PC-3 (cell line): ENCODE measurements around the gene FAM120B. TPM values are rescaled to one million over a fixed set of nuclear protein-coding genes. Genes with fewer than 3 reads are reported as not detected.

Experiments used
- ATAC-seq: fragments of 200-7000 bp; cut with Tn5 transposase; 2 replicates; pipeline ENCODE4 v1.9.1; 2020; ENCODE audit warnings: mild to moderate bottlenecking, moderate library complexity
- BruUV-seq: library from RNA; stranded (reverse); fragments of 400-500 nt; replicated peaks from 2 replicates; lab custom pipeline; 2021; lab: Mats Ljungman, UMichigan
- CTCF ChIA-PET: fragments of 300-600 bp; sonication (Branson Sonifier 250); formaldehyde crosslinking; loops from one replicate; lab custom pipeline; 2022; ENCODE audit warnings: antibody characterized with exemption; lab: Charles Lee
- POLR2A ChIA-PET: fragments of 300-600 bp; sonication (Branson Sonifier 250); formaldehyde crosslinking; loops from one replicate; lab custom pipeline; 2022; ENCODE audit warnings: antibody characterized with exemption; ENCODE audit not compliant: unreplicated experiment; lab: Charles Lee
- DNase-seq: peaks from one replicate; pipeline ENCODE4 v3.0.0-alpha.2; 2015
- H2AFZ ChIP-seq: fragments of 300-600 bp; sonication (generic); 2 replicates; pipeline ENCODE4 v1.6.0; 2016; ENCODE audit warnings: antibody characterized with exemption, low read length
- H3F3A ChIP-seq: fragments of 300-600 bp; sonication (generic); one replicate; pipeline ENCODE4 v1.6.0; 2017; ENCODE audit warnings: antibody characterized with exemption, low read length, control low read depth, mild to moderate bottlenecking; ENCODE audit not compliant: unreplicated experiment
- H3K27ac ChIP-seq: fragments of 300-600 bp; sonication (generic); 2 replicates; pipeline ENCODE4 v1.5.1; 2016; ENCODE audit warnings: mild to moderate bottlenecking, low read length
- H3K27me3 ChIP-seq: fragments of 300-600 bp; sonication (generic); 2 replicates; pipeline ENCODE4 v1.6.1; 2016; ENCODE audit warnings: low read length, mixed read lengths
- H3K36me3 ChIP-seq: fragments of 300-600 bp; sonication (generic); 2 replicates; pipeline ENCODE4 v1.6.1; 2016; ENCODE audit warnings: low read depth, mixed run types, low read length, mixed read lengths
- H3K4me1 ChIP-seq: fragments of 300-600 bp; sonication (generic); 2 replicates; pipeline ENCODE4 v1.5.1; 2016; ENCODE audit warnings: low read length; ENCODE audit not compliant: insufficient read depth
- H3K4me2 ChIP-seq: fragments of 300-600 bp; sonication (generic); 2 replicates; pipeline ENCODE4 v1.6.0; 2016; ENCODE audit warnings: low read length
- H3K4me3 ChIP-seq: fragments of 300-600 bp; sonication (generic); 2 replicates; pipeline ENCODE4 v1.5.1; 2016; ENCODE audit warnings: mild to moderate bottlenecking, low read length, mixed read lengths
- H3K79me2 ChIP-seq: fragments of 300-600 bp; sonication (generic); 2 replicates; pipeline ENCODE4 v1.6.1; 2017; ENCODE audit warnings: low read length, mixed read lengths
- H3K9ac ChIP-seq: fragments of 300-600 bp; sonication (generic); 2 replicates; pipeline ENCODE4 v1.6.0; 2016; ENCODE audit warnings: mild to moderate bottlenecking, low read length
- H3K9me2 ChIP-seq: fragments of 300-600 bp; sonication (generic); replicated peaks from 2 replicates; pipeline ENCODE4 v1.6.1; 2016; ENCODE audit warnings: mixed run types, low read length, mixed read lengths
- H3K9me3 ChIP-seq: fragments of 300-600 bp; sonication (generic); 2 replicates; pipeline ENCODE4 v1.6.1; 2016; ENCODE audit warnings: low read length, mixed read lengths
- H4K20me1 ChIP-seq: fragments of 300-600 bp; sonication (generic); 2 replicates; pipeline ENCODE4 v1.6.1; 2016; ENCODE audit warnings: low read length, mixed read lengths
- EZH2 ChIP-seq: fragments of 300-600 bp; sonication (generic); IDR thresholded peaks from one replicate; pipeline ENCODE4 v1.6.1; 2017; ENCODE audit warnings: antibody characterized with exemption, mild to moderate bottlenecking, low read length; ENCODE audit not compliant: unreplicated experiment
- EZH2phosphoT487 ChIP-seq: fragments of 300-600 bp; sonication (generic); IDR thresholded peaks from 2 replicates; pipeline ENCODE4 v1.6.1; 2018; ENCODE audit warnings: mild to moderate bottlenecking, antibody characterized with exemption, low read length, borderline replicate concordance
- intact Hi-C: fragments of 100-400 bp; cut with micrococcal nuclease; formaldehyde crosslinking; loops from 2 replicates; pipeline ENCODE4 v1.9.0; 2023
- total RNA-seq: library from RNA; depleted of rRNA; stranded (reverse); fragments of >200 nt; gene quantifications from 2 replicates; pipeline ENCODE4 v1.2.3, GENCODE V29; 2014
- TF ChIP-seq, protein P1 (sequence below): fragments of 300-600 bp; sonication (generic); conservative IDR thresholded peaks from 2 replicates; pipeline ENCODE4 v1.5.1; 2017; ENCODE audit warnings: antibody characterized with exemption, low read depth, mild to moderate bottlenecking, low read length

The FAM120B gene
- total RNA-seq, 1 experiment from 2014 or later, result 8.7 TPM

DNA sequence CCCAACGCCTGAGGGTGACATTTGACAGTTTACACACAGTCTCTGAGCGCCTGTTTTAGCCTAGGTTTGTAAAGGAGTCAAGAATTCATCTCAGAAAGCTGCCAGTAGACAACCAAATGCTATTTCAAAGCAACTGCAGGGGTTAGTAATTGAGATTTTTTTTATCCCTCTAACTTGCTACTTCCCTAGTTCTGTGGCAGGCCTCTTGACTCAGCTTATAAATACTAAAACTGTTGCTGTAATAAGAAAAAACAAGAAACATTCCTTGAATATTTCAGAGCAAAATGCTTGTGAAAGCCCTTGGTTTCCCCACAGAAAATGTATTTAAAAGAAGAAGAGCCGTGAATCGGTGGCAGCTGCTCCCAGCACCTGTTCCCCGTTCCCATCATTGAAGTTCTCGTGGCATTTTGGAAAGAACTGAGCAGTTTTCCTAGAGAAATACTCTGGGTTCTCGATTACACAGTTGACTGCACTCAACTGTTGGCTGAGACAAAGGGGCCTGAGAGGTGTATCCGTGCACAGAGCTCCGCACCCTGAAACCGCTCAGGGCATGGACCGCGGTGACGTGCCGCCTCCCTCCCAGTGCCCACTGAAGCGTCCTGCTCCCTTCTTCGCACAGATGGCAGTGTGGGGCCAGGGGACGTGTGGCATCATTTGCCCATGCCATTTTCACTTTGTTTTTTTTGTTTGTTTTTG, 36.6 kb upstream of the FAM120B start:
- H3K4me1 ChIP-seq, result peaks cover 10% of the 10 kb centered on the region
- intact Hi-C loops, result no loop called here

DNA sequence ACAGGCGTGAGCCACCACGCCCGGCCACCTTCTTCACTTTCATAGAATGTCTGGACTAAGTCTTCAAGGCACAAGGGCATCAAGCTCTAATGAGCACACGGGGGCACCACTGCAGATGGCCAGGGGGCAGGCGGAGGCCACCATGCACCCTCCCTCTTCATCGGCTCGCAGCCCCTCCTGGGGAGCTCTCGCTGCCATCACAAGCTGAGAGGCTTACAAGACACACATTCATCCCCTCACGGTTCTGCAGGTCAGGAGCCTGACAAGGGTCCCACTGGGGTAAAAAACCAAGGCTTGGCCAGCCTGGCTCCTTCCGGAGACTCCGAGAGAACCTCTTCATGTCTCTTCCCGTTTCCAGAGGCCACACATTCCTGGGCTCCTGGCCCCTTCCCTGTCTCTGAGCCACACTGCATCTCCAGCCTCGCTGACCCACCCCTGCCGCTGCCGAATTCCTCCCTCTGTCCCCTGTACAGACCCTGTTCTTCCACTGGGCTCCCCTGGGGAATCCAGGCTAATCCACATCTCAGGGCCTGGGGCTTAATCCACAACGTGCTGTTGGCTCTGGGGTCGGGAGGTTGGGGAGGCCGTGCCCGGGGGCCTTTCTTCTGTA, 35.5 kb upstream of the FAM120B start:
- CTCF ChIA-PET, result no interaction called here
- no TSS peak for BruUV-seq
- no peaks in the 10 kb centered on the region for H3K36me3 ChIP-seq
- H3K9me3 ChIP-seq, result no peaks in the 10 kb centered on the region
- no peaks in the 10 kb centered on the region for H3K9me2 ChIP-seq
- no peak overlapping the region for H2AFZ ChIP-seq
- intact Hi-C loops, result no loop called here
- H3K79me2 ChIP-seq, result no peaks in the 10 kb centered on the region
- no peaks in the 10 kb centered on the region for H4K20me1 ChIP-seq
- H3K4me3 ChIP-seq, result no peak overlapping the region
- no peak overlapping the region for H3K9ac ChIP-seq
- DNase-seq (no peak), ATAC-seq (no peak)
- H3K4me1 ChIP-seq, result peaks cover under 1% of the 10 kb centered on the region
- no peak overlapping the region for H3K27ac ChIP-seq
- POLR2A ChIA-PET, result no interaction called here
- no peaks in the 10 kb centered on the region for H3F3A ChIP-seq
- no peak overlapping the region for H3K4me2 ChIP-seq
- H3K27me3 ChIP-seq, result no peaks in the 10 kb centered on the region
- TF ChIP-seq, protein P1, sequence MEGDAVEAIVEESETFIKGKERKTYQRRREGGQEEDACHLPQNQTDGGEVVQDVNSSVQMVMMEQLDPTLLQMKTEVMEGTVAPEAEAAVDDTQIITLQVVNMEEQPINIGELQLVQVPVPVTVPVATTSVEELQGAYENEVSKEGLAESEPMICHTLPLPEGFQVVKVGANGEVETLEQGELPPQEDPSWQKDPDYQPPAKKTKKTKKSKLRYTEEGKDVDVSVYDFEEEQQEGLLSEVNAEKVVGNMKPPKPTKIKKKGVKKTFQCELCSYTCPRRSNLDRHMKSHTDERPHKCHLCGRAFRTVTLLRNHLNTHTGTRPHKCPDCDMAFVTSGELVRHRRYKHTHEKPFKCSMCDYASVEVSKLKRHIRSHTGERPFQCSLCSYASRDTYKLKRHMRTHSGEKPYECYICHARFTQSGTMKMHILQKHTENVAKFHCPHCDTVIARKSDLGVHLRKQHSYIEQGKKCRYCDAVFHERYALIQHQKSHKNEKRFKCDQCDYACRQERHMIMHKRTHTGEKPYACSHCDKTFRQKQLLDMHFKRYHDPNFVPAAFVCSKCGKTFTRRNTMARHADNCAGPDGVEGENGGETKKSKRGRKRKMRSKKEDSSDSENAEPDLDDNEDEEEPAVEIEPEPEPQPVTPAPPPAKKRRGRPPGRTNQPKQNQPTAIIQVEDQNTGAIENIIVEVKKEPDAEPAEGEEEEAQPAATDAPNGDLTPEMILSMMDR, result no peak
- TF ChIP-seq EZH2, result no peak
- TF ChIP-seq EZH2phosphoT487, result no peak

More for the DNA sequence above, 36.6 kb upstream of the FAM120B start:
- Histone ChIP-seq H3K9ac (no peak overlapping the region), H3K4me2 (no peak overlapping the region), H3F3A (no peaks in the 10 kb centered on the region), H3K27me3 (no peaks in the 10 kb centered on the region), H3K79me2 (no peaks in the 10 kb centered on the region), H4K20me1 (no peaks in the 10 kb centered on the region), H3K4me3 (no peak overlapping the region), H3K9me3 (no peaks in the 10 kb centered on the region), H3K27ac (no peak overlapping the region), H2AFZ (no peak overlapping the region), H3K36me3 (no peaks in the 10 kb centered on the region), H3K9me2 (no peaks in the 10 kb centered on the region)
- no TSS peak for BruUV-seq
- DNase-seq, result no peak
- POLR2A ChIA-PET, result no interaction called here
- no peak for ATAC-seq
- CTCF ChIA-PET, result no interaction called here
- TF ChIP-seq EZH2phosphoT487 (no peak), EZH2 (no peak)
- TF ChIP-seq, protein P1, result no peak

DNA sequence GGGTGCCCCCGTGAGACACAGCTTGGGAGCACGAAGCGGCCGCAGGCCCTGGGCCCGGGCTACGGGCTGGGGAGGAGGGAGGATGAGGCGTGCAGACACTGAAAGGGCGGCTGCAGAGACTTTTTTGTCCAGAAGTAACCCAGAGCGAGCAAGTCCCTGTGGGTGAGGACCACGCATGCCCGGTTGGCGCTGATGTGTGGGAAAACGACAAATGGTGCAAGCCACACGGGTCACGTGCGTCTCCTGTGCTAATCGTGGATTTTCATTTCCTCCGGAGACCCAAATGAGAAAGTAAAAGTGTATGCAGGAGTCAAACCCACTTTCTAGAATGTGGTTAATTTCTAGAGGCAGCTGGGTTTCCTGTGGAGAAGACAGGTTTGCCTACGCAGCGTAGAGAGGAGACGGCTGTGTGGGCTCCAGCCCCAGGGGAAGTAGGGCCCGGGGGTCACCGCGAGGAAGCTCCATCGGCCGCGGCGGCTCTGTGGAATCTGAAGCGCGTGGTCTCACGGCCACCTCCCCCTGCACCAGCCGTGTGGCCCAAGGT, 34.7 kb upstream of the FAM120B start:
- no peak overlapping the region for H3K4me3 ChIP-seq
- no peaks in the 10 kb centered on the region for H3K79me2 ChIP-seq
- H3K36me3 ChIP-seq, result no peaks in the 10 kb centered on the region
- H3K9ac ChIP-seq, result no peak overlapping the region
- no TSS peak for BruUV-seq
- no peak overlapping the region for H3K4me2 ChIP-seq
- no peaks in the 10 kb centered on the region for H3K27me3 ChIP-seq
- no peaks in the 10 kb centered on the region for H4K20me1 ChIP-seq
- no peak overlapping the region for H3K27ac ChIP-seq
- H3K9me2 ChIP-seq, result no peaks in the 10 kb centered on the region
- intact Hi-C loops, result no loop called here
- no peak for TF ChIP-seq EZH2
- TF ChIP-seq, protein P1, result no peak
- no peak for TF ChIP-seq EZH2phosphoT487
- no peaks in the 10 kb centered on the region for H3F3A ChIP-seq
- no peaks in the 10 kb centered on the region for H3K9me3 ChIP-seq
- H3K4me1 ChIP-seq, result no peaks in the 10 kb centered on the region
- POLR2A ChIA-PET, result no interaction called here
- ATAC-seq (no peak), DNase-seq (no peak)
- CTCF ChIA-PET, result no interaction called here
- no peak overlapping the region for H2AFZ ChIP-seq
